Measurements from ENCODE around the gene SLC9A3. TPM values are rescaled to one million over a fixed set of nuclear protein-coding genes. Genes with fewer than 3 reads are reported as not detected.
"Not testable (repeated sequence)": the region's sequence is repeated elsewhere in the genome, so short reads cannot be mapped to it uniquely, and the experiment has no call there.

Gene SLC9A3
- polyA plus RNA-seq, 5 donors, result 2.1 to 3.7 (median 2.7) TPM

- DNase-seq, result not testable (repeated sequence)
Observed at GRCh38 chr5:507986-508575, 16.2 kb downstream of the SLC9A3 start.

DNA sequence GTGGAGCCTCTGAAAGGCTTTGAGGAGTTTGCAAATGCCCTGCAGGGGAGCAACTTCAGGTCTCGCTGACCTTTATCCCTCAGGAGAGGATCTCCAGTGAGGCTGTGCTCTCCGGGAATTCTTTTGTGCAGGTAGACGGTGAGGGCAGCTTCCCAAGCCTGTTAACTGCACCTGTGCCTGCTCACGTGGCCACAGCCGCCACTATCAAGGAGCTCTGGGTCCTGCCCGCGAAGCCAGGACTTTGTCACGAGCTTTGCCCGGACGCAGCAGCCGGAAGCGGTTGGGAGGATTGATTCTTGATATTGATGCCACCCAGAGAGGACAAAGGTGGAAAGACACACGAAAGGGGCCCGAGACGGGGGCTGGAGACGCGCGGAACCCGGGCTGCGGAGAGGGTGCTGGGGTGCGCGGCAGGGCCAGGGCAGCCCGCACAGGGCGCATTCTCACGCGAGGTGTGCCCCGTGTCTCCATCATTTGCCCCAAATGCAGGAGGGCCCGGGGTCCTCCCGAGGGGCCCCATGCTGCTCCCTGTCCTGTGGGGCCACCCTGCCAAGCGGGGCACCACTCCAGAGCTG is 18.2 kb downstream of the SLC9A3 start:
- no peak for DNase-seq

DNA sequence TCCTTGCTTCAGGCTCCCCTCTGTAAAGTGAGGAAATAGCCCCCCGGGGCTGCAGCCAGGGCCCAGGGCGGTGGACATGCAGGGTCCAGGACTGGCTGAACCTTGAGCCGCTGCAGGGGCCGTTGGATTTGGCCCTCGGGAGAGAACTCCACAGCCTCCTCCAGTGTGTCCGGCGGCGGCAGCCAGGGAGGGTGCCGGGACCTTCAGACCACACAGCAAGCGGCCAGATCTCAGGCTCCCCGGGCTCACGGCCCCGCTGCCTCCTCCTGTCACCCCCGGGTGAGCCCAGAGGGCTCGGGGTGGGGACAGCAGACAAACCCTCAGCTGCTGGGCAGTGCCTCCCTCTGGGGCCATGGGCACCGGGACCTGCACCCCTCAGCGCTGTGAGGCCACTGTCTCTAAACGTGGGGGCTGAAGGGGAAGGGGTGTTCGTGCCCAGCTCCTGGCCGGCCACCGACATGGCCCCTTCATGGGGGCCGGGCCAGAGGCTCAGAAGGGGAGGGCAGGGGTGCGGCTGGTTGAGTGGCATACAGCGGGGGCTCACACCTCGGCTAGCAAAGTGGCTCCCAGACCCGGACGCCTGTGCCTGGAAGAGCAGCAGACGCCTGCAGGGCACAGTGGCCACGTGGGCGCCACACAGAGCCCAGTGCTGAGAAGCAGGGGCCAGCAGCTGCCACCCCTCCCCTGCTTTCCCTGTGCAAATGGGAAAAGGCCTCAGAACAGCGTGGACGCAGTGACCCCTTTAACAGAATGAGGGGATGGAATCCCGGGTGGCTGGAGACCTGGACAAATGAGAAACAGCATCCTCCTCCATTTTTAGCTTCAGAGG is 19.7 kb downstream of the SLC9A3 start:
- no peak for DNase-seq

GRCh38 chr5:502325-503079 is 21.7 kb downstream of the SLC9A3 start:
- DNase-seq, result no peak

- DNase-seq, result no peak
Observed at GRCh38 chr5:501831-502184, 22.4 kb downstream of the SLC9A3 start.

DNA sequence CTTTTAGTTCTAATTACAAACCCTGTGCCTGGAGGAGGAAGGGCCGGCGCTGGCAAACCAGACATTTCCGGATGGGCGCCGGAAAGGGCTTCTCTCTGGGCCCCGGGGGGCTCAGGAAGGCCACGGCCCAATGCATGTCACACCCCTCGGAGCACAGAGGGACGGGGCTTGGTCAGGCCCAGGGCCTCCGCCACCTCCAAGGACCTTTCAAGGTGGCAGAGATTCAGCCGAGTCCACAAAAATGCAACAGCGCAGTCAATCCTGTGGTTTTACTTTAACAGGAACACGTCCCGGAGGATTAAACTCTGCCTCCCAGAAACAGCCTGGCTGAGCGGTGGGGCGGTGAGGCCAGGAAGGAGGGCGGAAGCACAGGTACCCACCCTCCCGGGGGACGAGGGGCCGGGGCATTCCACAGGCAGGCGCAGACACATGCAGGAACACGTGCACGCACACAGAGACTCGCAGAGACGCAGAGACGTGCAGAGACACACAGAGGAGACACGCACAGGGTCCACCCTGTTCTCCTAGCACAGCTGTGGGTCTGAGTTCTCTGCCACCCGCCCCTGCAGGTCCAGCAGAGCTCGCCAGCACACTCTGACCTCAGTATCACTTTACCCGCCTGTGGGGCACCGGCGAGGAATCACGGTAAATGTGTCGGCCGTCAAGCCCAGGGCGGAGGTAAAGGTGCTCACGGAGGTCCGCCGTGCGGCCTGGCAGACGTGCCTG is 23.0 kb downstream of the SLC9A3 start:
- DNase-seq, result no peak

DNA sequence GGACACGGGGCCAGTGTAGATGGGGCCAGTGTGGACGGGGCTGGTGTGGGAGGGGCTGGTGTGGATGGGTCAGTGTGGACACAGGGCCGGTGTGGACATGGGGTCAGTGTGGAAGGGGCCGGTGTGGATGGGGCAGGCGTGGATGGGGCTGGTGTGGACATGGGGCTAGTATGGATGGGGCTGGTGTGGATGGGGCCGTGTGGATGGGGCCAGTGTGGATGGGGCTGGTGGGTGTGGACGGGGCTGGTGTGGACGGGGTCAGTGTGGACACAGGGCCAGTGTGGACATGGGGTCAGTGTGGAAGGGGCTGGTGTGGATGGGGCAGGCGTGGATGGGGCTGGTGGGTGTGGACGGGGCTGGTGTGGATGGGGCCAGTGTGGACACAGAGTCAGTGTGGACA is 23.8 kb downstream of the SLC9A3 start:
- no peak for DNase-seq

GRCh38 chr5:499233-500209 is 24.7 kb downstream of the SLC9A3 start:
- DNase-seq, result no peak

DNA sequence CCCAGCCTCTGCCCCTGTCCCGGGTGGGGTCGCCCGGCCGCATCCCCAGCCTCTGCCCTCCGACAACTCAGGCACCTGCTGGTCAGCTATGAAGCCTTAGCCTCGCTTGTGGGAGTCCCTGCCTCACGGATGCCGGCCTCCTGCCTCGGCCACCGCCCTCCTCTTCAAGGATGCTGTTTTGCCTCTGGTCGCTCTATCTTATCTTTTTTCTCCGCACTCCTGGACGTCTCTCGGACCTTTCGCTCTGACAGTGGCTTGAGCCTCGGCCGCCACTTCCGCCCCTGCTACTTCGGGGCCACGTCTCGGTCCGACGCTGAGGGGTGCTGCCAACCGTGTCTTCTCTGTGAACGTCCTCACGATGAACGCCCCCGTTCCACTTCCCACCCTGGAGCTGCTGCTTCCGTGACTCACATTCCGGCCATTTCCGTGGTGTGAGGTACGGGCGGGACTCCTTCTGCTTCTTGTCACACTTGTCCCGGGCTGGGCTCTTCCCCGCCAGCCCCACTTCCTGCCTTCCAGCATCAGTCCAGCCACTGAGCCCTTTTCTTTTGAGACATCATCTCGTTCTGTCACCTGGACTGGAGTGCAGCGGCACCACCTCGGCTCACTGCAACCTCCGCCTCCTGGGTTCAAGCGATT is 26.3 kb downstream of the SLC9A3 start:
- no peak for DNase-seq

DNA sequence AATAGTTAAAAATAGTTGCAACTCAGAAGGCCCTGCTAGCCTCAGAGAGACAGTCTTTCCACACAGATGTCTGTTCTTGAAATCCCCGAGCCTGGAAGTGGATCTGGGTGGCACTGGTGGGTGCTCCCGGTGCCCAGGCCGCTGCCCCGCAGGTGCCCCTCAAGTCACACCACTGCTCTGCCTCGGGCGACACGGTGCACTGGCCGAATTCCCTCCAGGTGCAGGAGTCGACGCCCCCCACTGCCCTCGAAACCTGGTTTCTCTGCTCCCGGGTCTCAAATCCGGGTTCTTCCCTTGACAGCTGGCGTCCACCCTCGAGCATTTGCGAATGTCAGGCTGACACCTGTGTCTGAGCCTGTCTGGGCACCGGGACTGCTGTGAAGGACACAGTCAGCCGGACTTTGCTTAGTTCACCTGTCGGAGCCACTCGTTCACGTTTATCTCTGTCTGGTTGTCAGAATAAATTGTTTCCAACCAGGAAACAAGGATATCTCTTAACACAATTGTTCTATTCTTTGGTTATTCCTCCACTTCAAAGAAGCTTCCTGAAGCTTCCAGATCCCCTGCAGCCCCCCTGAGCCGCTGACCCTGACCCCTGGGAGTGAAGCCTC is 27.1 kb downstream of the SLC9A3 start:
- DNase-seq, result no peak

DNA sequence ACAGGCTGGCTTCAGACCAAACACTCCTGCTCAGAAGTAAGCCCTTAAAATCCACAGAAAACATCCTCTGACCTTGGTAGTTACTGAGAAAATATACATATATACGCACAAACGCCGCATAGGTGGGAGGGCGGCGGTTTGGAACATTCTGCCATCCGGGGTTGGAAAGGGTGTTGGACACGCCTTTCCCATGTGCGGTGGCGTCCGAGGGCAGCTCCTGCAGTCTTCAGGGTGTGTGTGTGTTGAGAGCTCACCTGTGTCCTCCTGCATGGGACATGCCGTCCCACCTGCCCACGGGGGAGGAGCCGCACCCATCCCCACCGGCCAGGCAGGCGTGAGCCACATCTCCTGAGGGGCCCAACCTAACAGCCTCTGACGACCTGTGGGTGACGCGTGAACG is 28.2 kb downstream of the SLC9A3 start:
- no peak for DNase-seq

GRCh38 chr5:494667-495255 is 29.5 kb downstream of the SLC9A3 start:
- DNase-seq, result no peak

GRCh38 chr5:493758-494157 is 30.5 kb downstream of the SLC9A3 start:
- no peak for DNase-seq

- DNase-seq, result peak; percentile 36 to 57
Observed at GRCh38 chr5:493119-493701, 31.0 kb downstream of the SLC9A3 start.

DNA sequence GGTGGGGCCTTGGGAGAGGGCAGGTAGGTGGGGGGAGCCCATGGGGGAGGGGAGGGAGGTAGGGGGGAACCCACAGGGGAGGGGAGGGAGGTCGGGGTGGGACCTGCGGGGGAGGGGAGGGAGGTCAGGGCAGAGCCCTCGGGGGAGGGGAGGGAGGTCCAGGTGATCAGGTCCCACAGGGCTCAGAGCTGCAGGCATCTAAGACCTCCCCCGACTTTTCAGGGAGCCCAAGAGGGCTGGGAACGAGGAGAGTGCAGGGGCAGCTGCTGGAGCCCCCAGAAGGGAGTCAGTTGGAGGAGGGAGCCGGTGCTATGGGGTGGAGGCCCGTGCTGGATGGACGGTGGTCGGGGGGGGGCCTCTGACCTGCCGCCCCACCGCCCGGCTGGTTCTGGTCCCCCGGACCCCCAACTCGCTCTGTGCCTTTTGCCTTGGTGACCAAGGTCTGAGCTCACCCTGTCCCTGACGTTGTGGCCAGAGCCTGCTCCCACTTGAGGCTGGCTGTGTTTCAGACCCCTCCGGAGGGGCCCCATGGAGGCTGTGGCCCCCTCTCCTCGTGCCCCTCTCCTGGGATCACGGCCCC is 31.8 kb downstream of the SLC9A3 start:
- DNase-seq, result no peak

- no peak for DNase-seq
Observed at GRCh38 chr5:491856-492155, 32.4 kb downstream of the SLC9A3 start.

GRCh38 chr5:491119-491855 is 33.0 kb downstream of the SLC9A3 start:
- no peak for DNase-seq

Measured in right lung (tissue), 5 donors.